ENCODE measurements around the gene ABCD4.

ABCD4 gene

DNA sequence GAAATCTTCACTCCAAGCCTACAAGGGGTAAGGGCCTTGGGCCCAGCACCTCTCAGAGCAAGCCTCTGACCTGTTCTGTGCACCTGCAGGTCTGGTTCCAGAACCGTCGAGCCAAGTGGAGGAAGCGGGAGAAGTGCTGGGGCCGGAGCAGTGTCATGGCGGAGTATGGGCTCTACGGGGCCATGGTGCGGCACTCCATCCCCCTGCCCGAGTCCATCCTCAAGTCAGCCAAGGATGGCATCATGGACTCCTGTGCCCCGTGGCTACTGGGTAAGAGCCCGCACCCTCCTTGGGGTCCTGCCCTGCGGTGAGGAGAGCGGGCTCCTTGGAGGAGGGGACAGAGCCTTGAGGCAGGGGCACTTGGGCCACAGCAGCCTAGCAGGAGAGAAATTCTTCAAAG lies 43.2 kb downstream of the ABCD4 start:
- Histone ChIP-seq H3K36me3 (ENCODE audit: control insufficient read depth, insufficient read depth, low read length) (no peaks in the 10 kb centered on the region), H3K27me3 (ENCODE audit: control insufficient read depth, insufficient read depth, low read length) (peaks cover 23% of the 10 kb centered on the region), H3K9me3 (ENCODE audit: control insufficient read depth, insufficient read depth, low read length) (no peaks in the 10 kb centered on the region), H3K4me3 (ENCODE audit: low read depth, low read length) (no peak overlapping the region), H3K4me1 (ENCODE audit: control insufficient read depth, insufficient read depth, low read length) (no peaks in the 10 kb centered on the region), H3K27ac (ENCODE audit: low read depth, low read length) (no peak overlapping the region), H3K9ac (ENCODE audit: low read depth, low read length) (no peak overlapping the region)

DNA sequence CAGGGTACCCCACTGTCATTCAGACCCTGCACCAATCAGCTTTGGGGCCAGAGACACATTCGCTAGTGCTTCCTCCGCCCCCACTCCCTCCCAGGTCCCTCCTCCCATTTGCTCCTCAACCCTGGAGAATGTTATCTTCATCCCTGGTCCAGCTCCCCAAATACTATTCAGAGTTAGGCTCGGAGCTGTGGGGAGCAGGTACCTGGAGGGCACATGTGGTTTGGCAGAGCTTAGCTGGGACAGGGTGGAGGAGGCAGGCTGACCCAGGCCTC lies 44.0 kb downstream of the ABCD4 start:
- H3K9ac ChIP-seq (ENCODE audit: low read depth, low read length) = no peak overlapping the region
- H3K36me3 ChIP-seq (ENCODE audit: control insufficient read depth, insufficient read depth, low read length) = no peaks in the 10 kb centered on the region
- H3K4me1 ChIP-seq (ENCODE audit: control insufficient read depth, insufficient read depth, low read length) = no peaks in the 10 kb centered on the region
- H3K4me3 ChIP-seq (ENCODE audit: low read depth, low read length) = peak overlapping the region; percentile 75
- H3K27ac ChIP-seq (ENCODE audit: low read depth, low read length) = no peak overlapping the region
- no peaks in the 10 kb centered on the region for H3K9me3 ChIP-seq (ENCODE audit: control insufficient read depth, insufficient read depth, low read length)
- peaks cover 23% of the 10 kb centered on the region for H3K27me3 ChIP-seq (ENCODE audit: control insufficient read depth, insufficient read depth, low read length)

DNA sequence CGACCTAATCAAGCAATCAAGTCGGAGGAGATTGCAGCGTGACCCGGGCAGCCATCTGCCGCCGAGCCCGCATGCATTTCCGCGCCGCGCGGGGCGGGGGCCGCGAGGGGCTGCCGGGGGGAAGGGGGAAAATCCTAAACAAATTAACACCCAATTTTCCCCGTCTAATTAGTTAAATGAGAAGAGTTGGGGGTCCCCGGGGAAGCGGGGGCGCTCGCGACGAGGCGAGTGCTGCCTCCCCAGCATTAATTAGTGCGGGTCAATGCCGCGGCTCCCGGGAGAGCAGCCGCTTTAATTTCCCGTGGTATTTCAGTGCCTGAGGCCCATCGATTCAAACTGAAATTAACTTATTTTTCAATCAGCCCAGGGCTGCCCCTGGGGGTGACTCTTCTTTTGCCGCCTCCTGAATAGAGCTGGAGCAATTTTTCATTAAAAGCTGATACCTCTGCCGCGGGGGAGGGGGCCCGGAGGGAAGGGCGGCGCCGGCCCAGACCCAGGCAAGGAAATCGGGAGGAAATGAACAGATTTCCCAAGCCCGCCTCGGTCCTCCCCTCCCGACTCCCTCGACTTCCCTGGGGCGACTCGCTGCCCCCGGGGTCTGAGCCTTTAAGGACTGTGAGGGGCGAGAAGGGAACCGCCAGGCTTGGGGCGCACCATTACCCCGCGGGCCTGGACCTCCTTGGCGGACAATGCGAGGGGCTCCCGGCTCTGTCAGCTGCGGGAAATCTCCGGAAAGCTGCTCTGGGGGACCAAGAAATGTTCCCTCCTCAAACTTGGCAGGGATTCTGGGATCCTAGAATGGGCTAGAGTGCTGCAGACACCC lies 44.6 kb downstream of the ABCD4 start:
- Histone ChIP-seq H3K36me3 (ENCODE audit: control insufficient read depth, insufficient read depth, low read length) (no peaks in the 10 kb centered on the region), H3K4me3 (ENCODE audit: low read depth, low read length) (peak overlapping the region; percentile 75), H3K27ac (ENCODE audit: low read depth, low read length) (no peak overlapping the region), H3K4me1 (ENCODE audit: control insufficient read depth, insufficient read depth, low read length) (no peaks in the 10 kb centered on the region), H3K27me3 (ENCODE audit: control insufficient read depth, insufficient read depth, low read length) (peaks cover 25% of the 10 kb centered on the region), H3K9ac (ENCODE audit: low read depth, low read length) (no peak overlapping the region), H3K9me3 (ENCODE audit: control insufficient read depth, insufficient read depth, low read length) (no peaks in the 10 kb centered on the region)

DNA sequence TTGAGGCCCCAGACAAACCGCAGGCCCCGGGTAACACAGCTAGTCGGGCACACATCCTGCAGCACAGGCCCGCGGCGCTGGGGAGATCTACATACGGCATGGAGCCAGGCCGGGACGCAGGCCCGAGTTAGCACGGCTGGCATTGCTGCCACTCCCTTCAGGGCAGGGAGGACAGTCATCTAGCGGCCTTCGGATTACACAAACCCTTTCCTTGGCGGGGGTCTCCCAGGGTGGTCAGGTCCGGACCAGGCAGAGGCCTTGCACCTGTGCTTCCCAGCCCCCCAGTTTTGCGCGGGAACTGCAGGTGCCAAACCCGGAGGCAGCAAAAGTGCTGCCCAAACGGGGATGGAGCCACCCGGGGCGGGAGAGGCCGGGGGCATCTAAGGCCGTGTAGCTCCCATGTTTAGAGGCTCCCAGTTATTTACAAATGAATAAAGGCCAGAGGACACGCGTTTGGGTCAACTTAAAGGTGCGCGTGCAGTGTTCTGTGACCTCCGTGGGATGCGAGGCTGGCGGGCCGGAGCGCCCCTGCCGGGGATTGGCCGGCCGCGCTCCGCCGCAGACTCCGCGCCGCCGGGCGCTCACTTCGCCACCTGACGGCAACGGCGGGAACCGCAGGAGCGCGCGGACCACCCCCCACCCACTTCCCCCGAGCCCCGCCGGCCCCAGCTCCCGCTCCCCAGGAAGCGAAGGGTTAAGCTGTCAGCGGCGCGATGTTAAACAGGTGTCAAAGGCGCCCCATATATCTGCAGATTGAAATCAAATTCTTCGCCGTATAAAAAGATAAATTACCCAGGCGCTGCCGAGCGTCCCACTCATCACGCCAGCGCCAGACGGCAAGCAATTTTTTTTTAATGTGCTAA lies 45.4 kb downstream of the ABCD4 start:
- Histone ChIP-seq H3K4me3 (ENCODE audit: low read depth, low read length) (peak overlapping the region; percentile 75), H3K9ac (ENCODE audit: low read depth, low read length) (no peak overlapping the region), H3K36me3 (ENCODE audit: control insufficient read depth, insufficient read depth, low read length) (no peaks in the 10 kb centered on the region), H3K9me3 (ENCODE audit: control insufficient read depth, insufficient read depth, low read length) (no peaks in the 10 kb centered on the region), H3K27ac (ENCODE audit: low read depth, low read length) (no peak overlapping the region), H3K4me1 (ENCODE audit: control insufficient read depth, insufficient read depth, low read length) (no peaks in the 10 kb centered on the region), H3K27me3 (ENCODE audit: control insufficient read depth, insufficient read depth, low read length) (peaks cover 26% of the 10 kb centered on the region)

DNA sequence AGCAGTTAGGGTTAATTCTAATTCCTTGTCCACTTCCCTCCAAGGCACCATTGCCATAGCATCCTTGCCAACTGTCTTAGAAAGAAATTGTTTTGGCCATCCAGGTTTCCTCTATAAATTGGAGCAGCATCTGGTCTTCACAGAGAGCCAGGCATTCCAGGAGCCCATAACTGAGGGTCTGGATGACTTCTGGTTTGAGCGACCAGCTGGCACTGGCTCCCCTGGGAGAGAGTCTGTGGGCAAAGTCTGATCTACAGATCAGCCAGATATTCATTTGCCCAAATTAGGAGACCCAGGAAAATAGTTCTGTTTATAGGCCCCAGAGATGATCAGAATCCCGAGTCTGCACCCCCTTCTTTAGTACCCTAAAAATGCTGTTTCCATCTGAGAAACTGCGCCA lies 47.5 kb downstream of the ABCD4 start:
- H3K27me3 ChIP-seq (ENCODE audit: control insufficient read depth, insufficient read depth, low read length) = peaks cover 32% of the 10 kb centered on the region
- H3K4me1 ChIP-seq (ENCODE audit: control insufficient read depth, insufficient read depth, low read length) = peaks cover 2% of the 10 kb centered on the region; the same call in 1 of the 2 replicates
- H3K9ac ChIP-seq (ENCODE audit: low read depth, low read length) = no peak overlapping the region
- H3K27ac ChIP-seq (ENCODE audit: low read depth, low read length) = no peak overlapping the region
- no peak overlapping the region for H3K4me3 ChIP-seq (ENCODE audit: low read depth, low read length)
- no peaks in the 10 kb centered on the region for H3K9me3 ChIP-seq (ENCODE audit: control insufficient read depth, insufficient read depth, low read length)
- H3K36me3 ChIP-seq (ENCODE audit: control insufficient read depth, insufficient read depth, low read length) = no peaks in the 10 kb centered on the region

DNA sequence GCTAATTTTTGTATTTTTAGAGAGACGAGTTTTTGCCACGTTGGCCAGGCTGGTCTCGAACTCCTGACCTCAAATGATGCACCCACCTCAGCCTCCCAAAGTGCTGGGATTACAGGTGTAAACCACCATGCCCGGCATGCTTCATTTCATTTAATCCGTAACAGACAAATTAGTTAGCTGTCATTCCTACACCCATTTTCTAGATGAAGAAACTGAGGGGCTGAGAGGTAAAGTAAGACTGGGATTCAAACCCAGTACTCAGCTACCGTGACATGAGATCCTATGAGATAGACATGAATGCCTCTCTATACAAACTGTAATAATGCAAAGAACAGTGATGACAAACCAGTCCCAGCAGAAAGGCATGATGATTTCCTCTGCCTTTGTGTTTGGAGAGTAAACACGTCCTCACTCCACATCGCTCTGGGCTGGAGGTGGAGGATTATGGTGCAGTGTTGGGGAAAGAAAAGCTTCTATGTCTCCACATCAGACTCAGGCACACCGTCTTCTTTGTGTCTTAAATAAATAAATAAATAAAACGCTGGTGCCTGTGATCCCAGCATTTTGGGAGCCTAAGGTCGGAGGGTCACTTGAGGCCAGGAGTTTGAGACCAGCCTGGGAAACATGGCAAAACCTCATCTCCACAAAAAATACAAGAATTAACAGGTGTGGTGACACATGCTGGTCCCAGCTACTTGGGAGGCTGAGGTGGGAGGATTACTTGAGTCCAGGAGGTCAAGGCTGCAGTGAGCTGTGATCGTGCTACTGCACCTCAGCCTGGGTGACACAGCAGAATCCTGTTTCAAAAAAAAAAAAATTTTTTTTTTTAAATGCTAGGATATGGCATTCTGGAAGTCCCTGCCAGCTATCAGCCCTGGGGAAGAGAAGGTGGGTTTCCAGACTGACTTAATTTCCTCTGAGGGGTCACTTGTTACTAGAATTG lies 53.0 kb downstream of the ABCD4 start:
- H3K9me3 ChIP-seq (ENCODE audit: control insufficient read depth, insufficient read depth, low read length) = no peaks in the 10 kb centered on the region
- no peak overlapping the region for H3K4me3 ChIP-seq (ENCODE audit: low read depth, low read length)
- no peak overlapping the region for H3K27ac ChIP-seq (ENCODE audit: low read depth, low read length)
- peaks cover 2% of the 10 kb centered on the region; the same call in 1 of the 2 replicates for H3K4me1 ChIP-seq (ENCODE audit: control insufficient read depth, insufficient read depth, low read length)
- H3K36me3 ChIP-seq (ENCODE audit: control insufficient read depth, insufficient read depth, low read length) = no peaks in the 10 kb centered on the region
- peaks cover 26% of the 10 kb centered on the region for H3K27me3 ChIP-seq (ENCODE audit: control insufficient read depth, insufficient read depth, low read length)
- H3K9ac ChIP-seq (ENCODE audit: low read depth, low read length) = no peak overlapping the region

DNA sequence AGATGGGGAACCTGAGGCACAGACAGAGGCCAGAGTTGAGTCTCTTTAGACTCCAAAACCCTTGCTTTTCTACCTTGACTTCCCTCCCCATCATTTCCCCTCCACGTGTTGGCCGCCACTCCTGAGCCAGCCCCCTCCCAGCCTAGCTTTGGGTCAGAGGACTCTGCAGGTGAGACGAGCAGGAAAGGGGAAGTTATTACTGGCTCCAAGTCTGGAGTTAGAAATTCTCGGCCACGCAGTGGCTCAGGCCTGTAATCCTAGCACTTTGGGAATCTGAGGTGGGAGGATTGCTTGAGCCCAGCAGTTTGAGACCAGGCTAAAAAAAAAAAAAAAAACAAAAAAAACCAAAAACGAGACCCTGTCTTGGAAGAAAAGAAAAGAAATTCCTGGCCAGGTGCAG lies 54.7 kb downstream of the ABCD4 start:
- peaks cover 39% of the 10 kb centered on the region for H3K27me3 ChIP-seq (ENCODE audit: control insufficient read depth, insufficient read depth, low read length)
- no peak overlapping the region for H3K9ac ChIP-seq (ENCODE audit: low read depth, low read length)
- no peaks in the 10 kb centered on the region for H3K36me3 ChIP-seq (ENCODE audit: control insufficient read depth, insufficient read depth, low read length)
- no peak overlapping the region for H3K4me3 ChIP-seq (ENCODE audit: low read depth, low read length)
- H3K9me3 ChIP-seq (ENCODE audit: control insufficient read depth, insufficient read depth, low read length) = no peaks in the 10 kb centered on the region
- no peak overlapping the region for H3K27ac ChIP-seq (ENCODE audit: low read depth, low read length)
- H3K4me1 ChIP-seq (ENCODE audit: control insufficient read depth, insufficient read depth, low read length) = peaks cover 18% of the 10 kb centered on the region

DNA sequence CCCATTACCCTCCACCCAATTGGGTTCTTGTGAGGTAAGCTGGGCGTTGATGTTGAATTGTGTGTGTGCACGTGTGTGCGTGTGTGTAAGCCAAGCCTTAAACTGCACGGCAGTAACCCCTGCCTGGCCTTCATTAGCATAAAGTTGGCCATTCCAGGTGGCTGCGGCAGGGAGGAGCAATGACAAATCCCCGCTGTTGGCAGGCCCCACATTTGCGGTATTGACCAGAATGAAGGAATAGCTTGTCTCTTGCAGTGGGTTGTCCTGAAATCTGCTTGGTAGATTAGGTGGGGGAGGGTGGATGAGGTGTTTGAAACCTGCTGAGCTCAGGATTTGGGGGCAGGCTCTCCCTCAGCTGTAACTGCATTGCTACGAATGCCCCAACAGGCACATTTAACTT lies 56.2 kb downstream of the ABCD4 start:
- H3K9me3 ChIP-seq (ENCODE audit: control insufficient read depth, insufficient read depth, low read length) = no peaks in the 10 kb centered on the region
- no peak overlapping the region for H3K4me3 ChIP-seq (ENCODE audit: low read depth, low read length)
- no peak overlapping the region for H3K27ac ChIP-seq (ENCODE audit: low read depth, low read length)
- peaks cover 48% of the 10 kb centered on the region for H3K27me3 ChIP-seq (ENCODE audit: control insufficient read depth, insufficient read depth, low read length)
- peaks cover 32% of the 10 kb centered on the region for H3K4me1 ChIP-seq (ENCODE audit: control insufficient read depth, insufficient read depth, low read length)
- H3K36me3 ChIP-seq (ENCODE audit: control insufficient read depth, insufficient read depth, low read length) = no peaks in the 10 kb centered on the region
- no peak overlapping the region for H3K9ac ChIP-seq (ENCODE audit: low read depth, low read length)

DNA sequence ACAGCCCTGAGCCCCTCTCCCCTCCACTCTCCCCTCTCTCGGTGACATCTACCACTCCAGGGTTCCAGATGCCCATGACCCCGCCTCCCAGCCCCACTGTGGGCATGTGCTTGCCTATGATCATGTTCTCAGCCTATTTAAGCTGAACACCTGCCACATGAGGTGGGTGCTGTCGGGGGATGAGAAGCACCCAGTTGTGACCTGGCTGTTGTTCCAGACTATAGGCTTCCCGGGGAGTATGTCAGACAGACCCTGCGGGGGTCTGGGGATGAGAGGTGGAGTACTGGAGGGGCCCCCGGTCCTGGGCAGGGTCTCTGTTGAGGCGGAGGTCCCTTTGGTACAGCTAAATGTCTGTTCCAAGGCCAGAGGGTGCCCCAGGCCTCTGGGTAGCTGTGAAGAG lies 57.4 kb downstream of the ABCD4 start:
- Histone ChIP-seq H3K27ac (ENCODE audit: low read depth, low read length) (no peak overlapping the region), H3K4me3 (ENCODE audit: low read depth, low read length) (no peak overlapping the region), H3K4me1 (ENCODE audit: control insufficient read depth, insufficient read depth, low read length) (peaks cover 39% of the 10 kb centered on the region), H3K9ac (ENCODE audit: low read depth, low read length) (no peak overlapping the region), H3K27me3 (ENCODE audit: control insufficient read depth, insufficient read depth, low read length) (peaks cover 60% of the 10 kb centered on the region), H3K9me3 (ENCODE audit: control insufficient read depth, insufficient read depth, low read length) (no peaks in the 10 kb centered on the region), H3K36me3 (ENCODE audit: control insufficient read depth, insufficient read depth, low read length) (no peaks in the 10 kb centered on the region)

DNA sequence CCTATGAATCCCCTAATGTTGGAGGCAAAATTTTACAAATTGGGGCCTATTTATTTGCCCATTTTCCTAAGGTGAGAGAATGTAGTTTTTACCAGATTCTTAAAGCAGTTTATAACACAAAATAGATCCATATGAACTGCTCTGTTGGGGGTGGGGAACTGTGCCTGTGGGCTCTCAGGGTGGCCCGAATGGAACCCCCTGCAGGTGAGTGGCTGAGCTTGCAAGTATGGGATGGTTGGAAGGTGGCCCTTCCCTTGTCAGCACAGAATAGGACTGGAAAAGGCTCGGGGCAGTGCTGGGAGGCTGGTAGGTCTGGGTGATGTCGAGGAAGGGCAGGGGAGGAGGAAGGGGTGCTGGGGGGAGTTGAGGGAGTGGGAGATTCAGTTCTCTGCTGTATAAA lies 58.6 kb downstream of the ABCD4 start:
- no peaks in the 10 kb centered on the region for H3K9me3 ChIP-seq (ENCODE audit: control insufficient read depth, insufficient read depth, low read length)
- H3K27ac ChIP-seq (ENCODE audit: low read depth, low read length) = no peak overlapping the region
- peaks cover 72% of the 10 kb centered on the region for H3K27me3 ChIP-seq (ENCODE audit: control insufficient read depth, insufficient read depth, low read length)
- no peaks in the 10 kb centered on the region for H3K36me3 ChIP-seq (ENCODE audit: control insufficient read depth, insufficient read depth, low read length)
- H3K9ac ChIP-seq (ENCODE audit: low read depth, low read length) = no peak overlapping the region
- H3K4me3 ChIP-seq (ENCODE audit: low read depth, low read length) = no peak overlapping the region
- peaks cover 43% of the 10 kb centered on the region for H3K4me1 ChIP-seq (ENCODE audit: control insufficient read depth, insufficient read depth, low read length)

All from HUES48 (cell line).